OCI-LY7 (cell line): ENCODE data around the gene LSM4. TPM values are rescaled to one million over a fixed set of nuclear protein-coding genes. Genes with fewer than 3 reads are reported as not detected.
"Not testable (repeated sequence)": the region's sequence is repeated elsewhere in the genome, so short reads cannot be mapped to it uniquely, and the experiment has no call there.

Experiments used
- BruUV-seq: library from RNA; stranded (reverse); fragments of 400-500 nt; replicated peaks from 2 replicates; lab custom pipeline; 2021; lab: Mats Ljungman, UMichigan
- CTCF ChIA-PET: fragments of 300-600 bp; sonication (Branson Sonifier 250); formaldehyde crosslinking; loops from one replicate; lab custom pipeline; 2022; ENCODE audit warnings: antibody characterized with exemption; ENCODE audit not compliant: unreplicated experiment; lab: Charles Lee
- POLR2A ChIA-PET: fragments of 300-600 bp; sonication (Branson Sonifier 250); formaldehyde crosslinking; loops from one replicate; lab custom pipeline; 2022; ENCODE audit warnings: antibody characterized with exemption; lab: Charles Lee
- DNase-seq: peaks from one replicate; pipeline ENCODE4 v3.0.0-alpha.2; 2015; ENCODE audit warnings: low spot score
- H2AFZ ChIP-seq: fragments of 200-600 bp; sonication (generic), shearing (Covaris generic); 2 replicates; pipeline ENCODE4 v1.6.1; 2014; ENCODE audit warnings: mild to moderate bottlenecking, antibody characterized with exemption, low read length, moderate library complexity
- H3K27ac ChIP-seq: fragments of 200-600 bp; sonication (generic); 2 replicates; pipeline ENCODE4 v1.5.1; 2014; ENCODE audit warnings: mixed run types, low read depth, mild to moderate bottlenecking, moderate library complexity, low read length, inconsistent platforms; ENCODE audit not compliant: poor library complexity, severe bottlenecking
- H3K36me3 ChIP-seq: fragments of 200-600 bp; sonication (generic); 2 replicates; pipeline ENCODE4 v1.6.1; 2014; ENCODE audit warnings: mild to moderate bottlenecking, antibody characterized with exemption, low read length, moderate library complexity, mixed read lengths; ENCODE audit not compliant: insufficient read depth
- H3K4me1 ChIP-seq: fragments of 200-600 bp; sonication (generic); 2 replicates; pipeline ENCODE4 v1.5.1; 2014; ENCODE audit warnings: mild to moderate bottlenecking, low read length; ENCODE audit not compliant: insufficient read depth, poor library complexity, severe bottlenecking
- H3K4me2 ChIP-seq: fragments of 200-600 bp; sonication (generic); 2 replicates; pipeline ENCODE4 v1.6.1; 2014; ENCODE audit warnings: mild to moderate bottlenecking, low read length
- H3K4me3 ChIP-seq: fragments of 200-600 bp; sonication (generic); 2 replicates; pipeline ENCODE4 v1.5.1; 2014; ENCODE audit warnings: mild to moderate bottlenecking, low read depth, low read length; ENCODE audit not compliant: poor library complexity, severe bottlenecking
- H3K79me2 ChIP-seq: fragments of 200-600 bp; sonication (generic); 2 replicates; pipeline ENCODE4 v1.6.1; 2016; ENCODE audit warnings: low read depth, mild to moderate bottlenecking, low read length, moderate library complexity, mixed read lengths; ENCODE audit not compliant: insufficient read depth
- H3K9me2 ChIP-seq: fragments of 200-600 bp; sonication (generic); 2 replicates; pipeline ENCODE4 v1.6.1; 2016; ENCODE audit warnings: mild to moderate bottlenecking, low read length, mixed read lengths; ENCODE audit not compliant: insufficient read depth
- H3K9me3 ChIP-seq: fragments of 200-600 bp; sonication (generic); 2 replicates; pipeline ENCODE4 v1.6.1; 2014; ENCODE audit warnings: mild to moderate bottlenecking, mixed run types, low read length, mixed read lengths
- H4K20me1 ChIP-seq: fragments of 200-600 bp; sonication (generic); 2 replicates; pipeline ENCODE4 v1.6.1; 2014; ENCODE audit warnings: mild to moderate bottlenecking, antibody characterized with exemption, low read length, moderate library complexity, mixed read lengths; ENCODE audit not compliant: insufficient read depth
- CTCF ChIP-seq: fragments of 200-600 bp; sonication (generic); conservative IDR thresholded peaks from 2 replicates; pipeline ENCODE4 v1.5.1; 2014; ENCODE audit warnings: mild to moderate bottlenecking, antibody characterized with exemption, low read length, moderate library complexity, mixed read lengths
- EZH2phosphoT487 ChIP-seq: fragments of 200-600 bp; sonication (generic); IDR thresholded peaks from 2 replicates; pipeline ENCODE4 v1.6.1; 2018; ENCODE audit warnings: low read depth, borderline replicate concordance, mild to moderate bottlenecking, mixed run types, antibody characterized with exemption, low read length, moderate library complexity, mixed read lengths
- intact Hi-C: fragments of 100-400 bp; cut with micrococcal nuclease; formaldehyde crosslinking; loops from one replicate; pipeline ENCODE4 v1.10.0; 2022; ENCODE audit not compliant: unreplicated experiment
- total RNA-seq, 2 experiments: library from RNA; depleted of rRNA in 1 of 2; stranded (reverse); fragments of >200 nt in 1 of 2; shearing (Covaris generic) in 1 of 2; gene quantifications; 2 replicates each; pipeline ENCODE4 v1.2.3, GENCODE V29; 2014 to 2022

The LSM4 gene
- total RNA-seq, 2 experiments from 2014 or later = 232 to 451 TPM

- H2AFZ ChIP-seq = peak overlapping the region; percentile 72; the same call in 1 of the 2 replicates
- H3K9me2 ChIP-seq = no peaks in the 10 kb centered on the region
- H3K79me2 ChIP-seq = no peaks in the 10 kb centered on the region
- TF ChIP-seq EZH2phosphoT487 (no peak), CTCF (no peak)
- CTCF ChIA-PET = interaction anchor here (0.6 to 2.3 kb wide), 12 partner anchors 11 to 125 kb away, joined by 3 to 22 read pairs (median 4); partner anchors contain the start of genes JUND and RAB3A
- H3K4me3 ChIP-seq = peak overlapping the region; percentile 56
- H3K4me1 ChIP-seq = peaks cover 27% of the 10 kb centered on the region
- DNase-seq = no peak
- POLR2A ChIA-PET = interaction anchor here (0.6 to 3.3 kb wide), 8 partner anchors 10 to 261 kb away, joined by 3 to 19 read pairs (median 4); partner anchors contain the start of gene JUND
- no peak overlapping the region for H3K27ac ChIP-seq
- no peaks in the 10 kb centered on the region for H4K20me1 ChIP-seq
- BruUV-seq = no TSS peak
- peak overlapping the region; percentile 66 for H3K4me2 ChIP-seq
- H3K9me3 ChIP-seq = no peaks in the 10 kb centered on the region
- intact Hi-C loops = no loop called here
- no peaks in the 10 kb centered on the region for H3K36me3 ChIP-seq
Measured at GRCh38 chr19:18329035-18329376, 6.1 kb upstream of the LSM4 start.

GRCh38 chr19:18328340-18329034 is 5.6 kb upstream of the LSM4 start:
- Histone ChIP-seq H3K9me2 (no peaks in the 10 kb centered on the region), H3K9me3 (no peaks in the 10 kb centered on the region), H3K79me2 (no peaks in the 10 kb centered on the region), H4K20me1 (no peaks in the 10 kb centered on the region), H3K4me3 (peak overlapping the region; percentile 56), H3K36me3 (no peaks in the 10 kb centered on the region), H2AFZ (peak overlapping the region; percentile 72), H3K27ac (no peak overlapping the region), H3K4me1 (peaks cover 32% of the 10 kb centered on the region), H3K4me2 (peak overlapping the region; percentile 66)
- POLR2A ChIA-PET = interaction anchor here (0.6 to 3.3 kb wide), 8 partner anchors 11 to 261 kb away, joined by 3 to 19 read pairs (median 5); partner anchors contain the start of gene JUND
- peak; percentile 94 for DNase-seq
- no TSS peak for BruUV-seq
- TF ChIP-seq EZH2phosphoT487 (no peak), CTCF (peak; percentile 90)
- intact Hi-C loops = loop anchor here (1.0 kb wide), 2 partner anchors 49 to 82 kb away; no protein-coding TSS in a partner anchor
- CTCF ChIA-PET = interaction anchor here (0.5 to 2.3 kb wide), 13 partner anchors 11 to 144 kb away, joined by 3 to 22 read pairs (median 4); partner anchors contain the start of genes JUND and RAB3A

GRCh38 chr19:18326772-18327171 is 3.9 kb upstream of the LSM4 start:
- no peak overlapping the region for H3K27ac ChIP-seq
- H3K4me1 ChIP-seq = peaks cover 37% of the 10 kb centered on the region
- H3K4me3 ChIP-seq = no peak overlapping the region
- H2AFZ ChIP-seq = no peak overlapping the region
- H3K9me3 ChIP-seq = no peaks in the 10 kb centered on the region
- intact Hi-C loops = no loop called here
- H4K20me1 ChIP-seq = no peaks in the 10 kb centered on the region
- TF ChIP-seq EZH2phosphoT487 (no peak), CTCF (no peak)
- H3K79me2 ChIP-seq = peaks cover 10% of the 10 kb centered on the region
- no peak overlapping the region for H3K4me2 ChIP-seq
- H3K9me2 ChIP-seq = no peaks in the 10 kb centered on the region
- DNase-seq = no peak
- H3K36me3 ChIP-seq = peaks cover 4% of the 10 kb centered on the region; the same call in 1 of the 2 replicates
- ChIA-PET CTCF (interaction anchor here (1.7 kb wide), 1 partner anchor 47 kb away, joined by 7 read pairs; no protein-coding TSS in a partner anchor), POLR2A (interaction anchor here (1.0 to 1.3 kb wide), 2 partner anchors 23 to 46 kb away, joined by 4 to 5 read pairs; no protein-coding TSS in a partner anchor)
- BruUV-seq = no TSS peak

- H3K4me1 ChIP-seq = peaks cover 47% of the 10 kb centered on the region
- BruUV-seq, H3K4me3 ChIP-seq, DNase-seq, H3K9me3 ChIP-seq, H3K9me2 ChIP-seq, CTCF ChIA-PET, H4K20me1 ChIP-seq, intact Hi-C loops: not testable (repeated sequence)
- peak overlapping the region; percentile 74 for H3K4me2 ChIP-seq
- H3K36me3 ChIP-seq = peaks cover 24% of the 10 kb centered on the region
- peak overlapping the region; percentile 74; the same call in 1 of the 2 replicates for H2AFZ ChIP-seq
- H3K79me2 ChIP-seq = peaks cover 35% of the 10 kb centered on the region
- POLR2A ChIA-PET = interaction anchor here (0.5 to 1.8 kb wide), 8 partner anchors 41 to 133 kb away, joined by 3 to 6 read pairs (median 3); partner anchors contain the start of gene JUND
- H3K27ac ChIP-seq = peak overlapping the region; percentile 90
Measured at GRCh38 chr19:18324373-18324731, 1.5 kb upstream of the LSM4 start.
